A204.1 (cell line): ENCODE data around the gene TMOD1.
"Not testable (repeated sequence)": the region's sequence is repeated elsewhere in the genome, so short reads cannot be mapped to it uniquely, and the experiment has no call there.

ENCODE experiments used
- FAIRE-seq: peaks from 2 replicates; lab custom pipeline; 2012; peaks lifted over from hg19 to GRCh38; lab: Jason Lieb, UNC

The TMOD1 gene

GRCh38 chr9:97568461-97569275, 67.2 kb downstream of the TMOD1 start:
- FAIRE-seq = no peak

- no peak for FAIRE-seq
Observed at GRCh38 chr9:97570899-97571298, 69.4 kb downstream of the TMOD1 start.

- no peak for FAIRE-seq
Observed at GRCh38 chr9:97571664-97572063, 70.2 kb downstream of the TMOD1 start.

- FAIRE-seq = no peak
Observed at GRCh38 chr9:97572196-97572891, 70.9 kb downstream of the TMOD1 start.

- FAIRE-seq = no peak
Observed at GRCh38 chr9:97572892-97573365, 71.5 kb downstream of the TMOD1 start.

- FAIRE-seq = no peak
Observed at GRCh38 chr9:97573482-97574073, 72.1 kb downstream of the TMOD1 start.

- FAIRE-seq = not testable (repeated sequence)
Observed at GRCh38 chr9:97574101-97574571, 72.7 kb downstream of the TMOD1 start.

GRCh38 chr9:97574921-97575672, 73.6 kb downstream of the TMOD1 start:
- not testable (repeated sequence) for FAIRE-seq

GRCh38 chr9:97575673-97576200, 74.3 kb downstream of the TMOD1 start:
- no peak for FAIRE-seq

- FAIRE-seq = no peak
Observed at GRCh38 chr9:97577051-97577450, 75.6 kb downstream of the TMOD1 start.

- no peak for FAIRE-seq
Observed at GRCh38 chr9:97578846-97579245, 77.4 kb downstream of the TMOD1 start.

- no peak for FAIRE-seq
Observed at GRCh38 chr9:97579914-97580313, 78.4 kb downstream of the TMOD1 start.

- not testable (repeated sequence) for FAIRE-seq
Observed at GRCh38 chr9:97581590-97581989, 80.1 kb downstream of the TMOD1 start.

- not testable (repeated sequence) for FAIRE-seq
Observed at GRCh38 chr9:97584778-97585177, 83.3 kb downstream of the TMOD1 start.

GRCh38 chr9:97586909-97587308, 85.4 kb downstream of the TMOD1 start:
- FAIRE-seq = not testable (repeated sequence)

- FAIRE-seq = no peak
Observed at GRCh38 chr9:97591535-97591934, 90.1 kb downstream of the TMOD1 start.

GRCh38 chr9:97592126-97592525, 90.7 kb downstream of the TMOD1 start:
- FAIRE-seq = no peak

GRCh38 chr9:97593960-97594359, 92.5 kb downstream of the TMOD1 start:
- no peak for FAIRE-seq

- FAIRE-seq = no peak
Observed at GRCh38 chr9:97594381-97594921, 93.0 kb downstream of the TMOD1 start.

- FAIRE-seq = no peak
Observed at GRCh38 chr9:97596906-97597305, 95.4 kb downstream of the TMOD1 start.

- no peak for FAIRE-seq
Observed at GRCh38 chr9:97598461-97599288, 97.2 kb downstream of the TMOD1 start.
